ENCODE data around the gene MATCAP1. TPM values are rescaled to one million over a fixed set of nuclear protein-coding genes. Genes with fewer than 3 reads are reported as not detected.
A peak's percentile ranks its signal among the peaks of the same experiment; 100 is the strongest.

The MATCAP1 gene
- total and polyA plus RNA-seq, 2 donors, result 5.2 to 24.6 TPM

DNA sequence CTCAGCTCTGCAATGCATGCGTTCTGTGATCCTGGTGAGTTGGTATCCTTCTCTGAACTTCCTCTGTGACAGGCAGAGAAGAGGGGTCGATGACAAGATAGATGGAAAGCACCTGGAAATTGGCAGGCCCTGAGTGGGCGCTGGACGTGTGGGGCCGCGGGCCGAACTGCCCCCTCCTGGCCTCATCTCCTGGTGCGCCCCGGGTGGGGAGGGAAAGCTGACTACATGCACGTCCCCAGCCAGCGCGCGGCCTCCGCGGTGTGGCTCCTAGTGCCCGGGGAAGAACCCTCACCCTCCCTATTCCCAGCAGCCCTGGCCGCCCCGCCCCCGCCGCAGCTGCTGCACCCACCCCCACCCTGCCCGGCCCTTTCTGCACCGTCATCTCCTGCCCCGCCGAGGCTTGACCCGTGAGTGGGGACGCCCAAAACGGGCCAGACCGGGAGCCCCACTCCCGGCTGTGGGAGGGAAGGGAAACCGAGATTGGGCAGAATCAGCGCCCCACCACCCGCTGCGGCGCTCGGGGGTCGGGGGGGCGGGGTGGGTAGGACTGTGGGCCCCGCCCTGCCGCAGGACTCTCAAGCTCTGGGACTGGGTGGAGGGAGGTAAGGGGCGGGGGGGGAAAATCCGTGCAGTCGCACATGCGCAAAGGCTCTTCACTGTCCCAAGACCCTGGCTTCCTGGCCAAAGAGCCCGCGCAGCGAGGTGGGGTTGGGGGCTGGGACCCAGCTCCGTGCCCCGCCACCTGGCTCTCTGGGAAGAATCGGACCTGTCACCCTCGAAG, 13.4 kb downstream of the MATCAP1 start, which contains the start of gene NOL3:
Gene NOL3, plus strand, starts transcription at position 371 of the 781 bp plus-strand sequence.
- Histone ChIP-seq H3K4me3 (ENCODE audit: low read length in 2 of 2) (peak within 1 kb of the TSS in 1 of 2 donors; percentile 35), H3K27me3 (ENCODE audit: control insufficient read depth in 2 of 2, insufficient read depth in 1 of 2, low read length in 1 of 2) (peaks cover 87 to 100% of the 10 kb centered on the region in 2 donors), H3K36me3 (ENCODE audit: control insufficient read depth in 2 of 2, insufficient read depth in 2 of 2, low read length in 1 of 2) (no peaks in the 10 kb centered on the region), H3K4me1 (ENCODE audit: control insufficient read depth in 2 of 2, insufficient read depth in 2 of 2, low read length in 2 of 2) (peaks cover 6 to 24% of the 10 kb centered on the region in 2 donors), H3K9me3 (ENCODE audit: control insufficient read depth in 2 of 2, insufficient read depth in 1 of 2, low read length in 1 of 2) (peaks cover 1 to 14% of the 10 kb centered on the region in 2 donors), H3K27ac (ENCODE audit: low read depth in 1 of 2, low read length in 1 of 2) (peak within 1 kb of the TSS; percentile 17 to 72)
- WGBS, result 2% methylated on average over 50 of the region's 50 CpGs
- DNase-seq (ENCODE audit: low read depth in 6 of 9, low spot score in 9 of 9), result no peak

DNA sequence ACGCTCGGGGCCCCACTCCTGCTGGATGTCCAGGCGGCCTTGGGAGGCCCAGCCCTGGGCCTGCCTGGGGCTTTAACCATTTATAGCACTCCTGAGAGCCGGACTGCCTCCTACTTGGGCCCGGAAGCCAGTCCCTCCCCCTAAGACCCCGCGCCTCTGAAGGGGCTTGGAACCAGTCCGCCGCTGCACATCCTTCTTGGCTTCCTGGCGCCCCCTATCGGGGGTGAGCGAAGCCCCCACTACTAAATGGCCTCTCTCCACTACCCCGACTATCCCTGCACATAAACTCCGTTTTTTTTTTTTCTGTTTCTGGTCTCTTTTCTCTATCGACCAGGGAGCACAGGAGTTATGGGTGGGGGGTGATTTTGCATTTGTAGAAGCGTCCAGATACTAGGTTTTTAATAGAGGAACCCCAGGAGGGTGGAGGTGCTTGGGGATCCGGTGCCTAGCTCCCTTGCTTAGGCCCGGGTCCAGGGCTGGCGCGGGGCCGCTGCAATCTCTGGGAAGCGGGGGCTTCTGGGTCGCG, 14.1 kb downstream of the MATCAP1 start:
- 10% methylated on average over 24 of the region's 24 CpGs for WGBS
- H3K27me3 ChIP-seq (ENCODE audit: control insufficient read depth in 2 of 2, insufficient read depth in 1 of 2, low read length in 1 of 2), result peaks cover 87 to 100% of the 10 kb centered on the region in 2 donors
- H3K9me3 ChIP-seq (ENCODE audit: control insufficient read depth in 2 of 2, insufficient read depth in 1 of 2, low read length in 1 of 2), result peaks cover 1 to 14% of the 10 kb centered on the region in 2 donors
- DNase-seq (ENCODE audit: low read depth in 6 of 9, low spot score in 9 of 9), result no peak
- H3K4me3 ChIP-seq (ENCODE audit: low read length in 2 of 2), result peak overlapping the region in 1 of 2 donors; percentile 35
- H3K4me1 ChIP-seq (ENCODE audit: control insufficient read depth in 2 of 2, insufficient read depth in 2 of 2, low read length in 2 of 2), result peaks cover 6 to 27% of the 10 kb centered on the region in 2 donors
- no peaks in the 10 kb centered on the region for H3K36me3 ChIP-seq (ENCODE audit: control insufficient read depth in 2 of 2, insufficient read depth in 2 of 2, low read length in 1 of 2)
- peak overlapping the region in 1 of 2 donors; percentile 46 for H3K27ac ChIP-seq (ENCODE audit: low read depth in 1 of 2, low read length in 1 of 2)

DNA sequence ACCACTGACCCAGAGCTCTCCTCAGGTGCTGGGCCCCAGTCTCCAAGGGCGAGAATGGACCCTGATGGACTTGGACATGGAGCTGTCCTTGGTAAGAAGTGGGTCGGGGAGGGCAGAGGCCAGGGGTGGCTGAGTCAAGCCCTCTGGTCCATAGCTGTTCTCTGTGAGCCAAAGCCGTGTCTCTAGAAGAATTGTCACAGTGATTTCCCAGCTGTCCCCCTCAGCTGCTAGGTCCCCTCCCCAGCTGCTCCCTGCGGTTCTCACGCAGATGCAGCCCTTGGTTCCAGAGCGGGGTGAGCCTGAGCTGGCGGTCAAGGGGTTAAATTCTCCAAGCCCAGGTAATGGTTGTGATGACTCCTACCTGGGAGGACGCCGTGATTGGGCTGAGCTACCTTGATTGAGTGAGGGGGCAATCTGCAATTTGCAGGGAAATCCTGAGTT, 14.7 kb downstream of the MATCAP1 start:
- Histone ChIP-seq H3K27me3 (ENCODE audit: control insufficient read depth in 2 of 2, insufficient read depth in 1 of 2, low read length in 1 of 2) (peaks cover 89 to 100% of the 10 kb centered on the region in 2 donors), H3K36me3 (ENCODE audit: control insufficient read depth in 2 of 2, insufficient read depth in 2 of 2, low read length in 1 of 2) (no peaks in the 10 kb centered on the region), H3K27ac (ENCODE audit: low read depth in 1 of 2, low read length in 1 of 2) (no peak overlapping the region), H3K9me3 (ENCODE audit: control insufficient read depth in 2 of 2, insufficient read depth in 1 of 2, low read length in 1 of 2) (peaks cover 1 to 12% of the 10 kb centered on the region in 2 donors), H3K4me3 (ENCODE audit: low read length in 2 of 2) (no peak overlapping the region), H3K4me1 (ENCODE audit: control insufficient read depth in 2 of 2, insufficient read depth in 2 of 2, low read length in 2 of 2) (peaks cover 3 to 22% of the 10 kb centered on the region in 2 donors)
- DNase-seq (ENCODE audit: low read depth in 6 of 9, low spot score in 9 of 9), result no peak
- WGBS, result 61% methylated on average over 9 of the region's 9 CpGs

DNA sequence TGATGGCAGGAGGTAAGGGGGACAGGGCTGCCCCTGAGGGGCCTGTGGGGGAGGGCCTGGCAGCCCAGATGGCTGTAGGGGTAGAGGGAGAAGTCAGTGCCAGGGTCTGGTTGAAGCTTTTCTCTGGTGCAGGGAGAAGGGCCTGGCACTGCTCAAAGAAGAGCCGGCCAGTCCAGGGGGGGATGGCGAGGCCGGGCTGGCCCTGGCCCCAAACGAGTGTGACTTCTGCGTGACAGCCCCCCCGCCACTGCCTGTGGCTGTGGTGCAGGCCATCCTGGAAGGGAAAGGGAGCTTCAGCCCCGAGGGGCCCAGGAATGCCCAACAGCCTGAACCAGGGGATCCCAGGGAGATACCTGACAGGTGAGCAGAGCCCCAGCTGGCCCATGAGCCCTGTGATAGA, 16.2 kb downstream of the MATCAP1 start:
- Histone ChIP-seq H3K4me3 (ENCODE audit: low read length in 2 of 2) (no peak overlapping the region), H3K36me3 (ENCODE audit: control insufficient read depth in 2 of 2, insufficient read depth in 2 of 2, low read length in 1 of 2) (no peaks in the 10 kb centered on the region), H3K27me3 (ENCODE audit: control insufficient read depth in 2 of 2, insufficient read depth in 1 of 2, low read length in 1 of 2) (peaks cover 93 to 100% of the 10 kb centered on the region in 2 donors), H3K4me1 (ENCODE audit: control insufficient read depth in 2 of 2, insufficient read depth in 2 of 2, low read length in 2 of 2) (peaks cover 8 to 27% of the 10 kb centered on the region in 2 donors), H3K27ac (ENCODE audit: low read depth in 1 of 2, low read length in 1 of 2) (no peak overlapping the region), H3K9me3 (ENCODE audit: control insufficient read depth in 2 of 2, insufficient read depth in 1 of 2, low read length in 1 of 2) (peaks cover 1 to 15% of the 10 kb centered on the region in 2 donors)
- DNase-seq (ENCODE audit: low read depth in 6 of 9, low spot score in 9 of 9), result no peak
- WGBS, result 95% methylated on average over 7 of the region's 7 CpGs

- 72% methylated on average over 5 of the region's 5 CpGs for WGBS
- no peak for DNase-seq (ENCODE audit: low read depth in 6 of 9, low spot score in 9 of 9)
- H3K9me3 ChIP-seq (ENCODE audit: control insufficient read depth in 2 of 2, insufficient read depth in 1 of 2, low read length in 1 of 2), result peaks cover 0 to 17% of the 10 kb centered on the region in 2 donors
- H3K4me3 ChIP-seq (ENCODE audit: low read length in 2 of 2), result no peak overlapping the region
- peaks cover 8 to 32% of the 10 kb centered on the region in 2 donors for H3K4me1 ChIP-seq (ENCODE audit: control insufficient read depth in 2 of 2, insufficient read depth in 2 of 2, low read length in 2 of 2)
- no peak overlapping the region for H3K27ac ChIP-seq (ENCODE audit: low read depth in 1 of 2, low read length in 1 of 2)
- H3K27me3 ChIP-seq (ENCODE audit: control insufficient read depth in 2 of 2, insufficient read depth in 1 of 2, low read length in 1 of 2), result peaks cover 97 to 100% of the 10 kb centered on the region in 2 donors
- H3K36me3 ChIP-seq (ENCODE audit: control insufficient read depth in 2 of 2, insufficient read depth in 2 of 2, low read length in 1 of 2), result peaks cover 0 to under 1% of the 10 kb centered on the region in 2 donors
These were observed 17.1 kb downstream of the MATCAP1 start for GRCh38 chr16:67166598-67167168.

GRCh38 chr16:67166110-67166547, 17.6 kb downstream of the MATCAP1 start:
- Histone ChIP-seq H3K36me3 (ENCODE audit: control insufficient read depth in 2 of 2, insufficient read depth in 2 of 2, low read length in 1 of 2) (peaks cover 0 to 3% of the 10 kb centered on the region in 2 donors), H3K4me3 (ENCODE audit: low read length in 2 of 2) (no peak overlapping the region), H3K4me1 (ENCODE audit: control insufficient read depth in 2 of 2, insufficient read depth in 2 of 2, low read length in 2 of 2) (peaks cover 10 to 38% of the 10 kb centered on the region in 2 donors), H3K27ac (ENCODE audit: low read depth in 1 of 2, low read length in 1 of 2) (no peak overlapping the region), H3K27me3 (ENCODE audit: control insufficient read depth in 2 of 2, insufficient read depth in 1 of 2, low read length in 1 of 2) (peaks cover 97 to 100% of the 10 kb centered on the region in 2 donors), H3K9me3 (ENCODE audit: control insufficient read depth in 2 of 2, insufficient read depth in 1 of 2, low read length in 1 of 2) (peaks cover 0 to 22% of the 10 kb centered on the region in 2 donors)
- WGBS, result 30% methylated on average over 18 of the region's 18 CpGs
- no peak for DNase-seq (ENCODE audit: low read depth in 6 of 9, low spot score in 9 of 9)

GRCh38 chr16:67165121-67166078, 18.4 kb downstream of the MATCAP1 start:
- DNase-seq (ENCODE audit: low read depth in 6 of 9, low spot score in 9 of 9), result no peak
- Histone ChIP-seq H3K27ac (ENCODE audit: low read depth in 1 of 2, low read length in 1 of 2) (no peak overlapping the region), H3K36me3 (ENCODE audit: control insufficient read depth in 2 of 2, insufficient read depth in 2 of 2, low read length in 1 of 2) (peaks cover 0 to 3% of the 10 kb centered on the region in 2 donors), H3K27me3 (ENCODE audit: control insufficient read depth in 2 of 2, insufficient read depth in 1 of 2, low read length in 1 of 2) (peaks cover 97 to 100% of the 10 kb centered on the region in 2 donors), H3K4me1 (ENCODE audit: control insufficient read depth in 2 of 2, insufficient read depth in 2 of 2, low read length in 2 of 2) (peaks cover 11 to 41% of the 10 kb centered on the region in 2 donors), H3K9me3 (ENCODE audit: control insufficient read depth in 2 of 2, insufficient read depth in 1 of 2, low read length in 1 of 2) (peaks cover 0 to 25% of the 10 kb centered on the region in 2 donors), H3K4me3 (ENCODE audit: low read length in 2 of 2) (no peak overlapping the region)
- WGBS, result 8% methylated on average over 85 of the region's 85 CpGs

GRCh38 chr16:67164599-67165061, 19.1 kb downstream of the MATCAP1 start, which contains the start of gene HSF4:
Gene HSF4 (plus strand): TSS chr16:67164745. CDS start chr16:67164812, 67 bp downstream.
- H3K4me3 ChIP-seq (ENCODE audit: low read length in 2 of 2), result no peak within 1 kb of the TSS
- H3K36me3 ChIP-seq (ENCODE audit: control insufficient read depth in 2 of 2, insufficient read depth in 2 of 2, low read length in 1 of 2), result peaks cover 0 to 3% of the 10 kb centered on the region in 2 donors
- peaks cover 89 to 99% of the 10 kb centered on the region in 2 donors for H3K27me3 ChIP-seq (ENCODE audit: control insufficient read depth in 2 of 2, insufficient read depth in 1 of 2, low read length in 1 of 2)
- H3K4me1 ChIP-seq (ENCODE audit: control insufficient read depth in 2 of 2, insufficient read depth in 2 of 2, low read length in 2 of 2), result peaks cover 8 to 41% of the 10 kb centered on the region in 2 donors
- no peak for DNase-seq (ENCODE audit: low read depth in 6 of 9, low spot score in 9 of 9)
- H3K27ac ChIP-seq (ENCODE audit: low read depth in 1 of 2, low read length in 1 of 2), result no peak within 1 kb of the TSS
- H3K9me3 ChIP-seq (ENCODE audit: control insufficient read depth in 2 of 2, insufficient read depth in 1 of 2, low read length in 1 of 2), result peaks cover 0 to 25% of the 10 kb centered on the region in 2 donors
- WGBS, result 3% methylated on average over 41 of the region's 41 CpGs
